HG02981 (cell line): Measurements from ENCODE around the gene AGGF1.
"Not testable (repeated sequence)": the region's sequence is repeated elsewhere in the genome, so short reads cannot be mapped to it uniquely, and the experiment has no call there.

Experiments
- ATAC-seq: cut with Tn5 transposase; IDR thresholded peaks from one replicate; pipeline ENCODE4 v1.9.1; 2021; ENCODE audit warnings: mild to moderate bottlenecking, moderate library complexity; ENCODE audit not compliant: unreplicated experiment

Gene AGGF1, protein sequence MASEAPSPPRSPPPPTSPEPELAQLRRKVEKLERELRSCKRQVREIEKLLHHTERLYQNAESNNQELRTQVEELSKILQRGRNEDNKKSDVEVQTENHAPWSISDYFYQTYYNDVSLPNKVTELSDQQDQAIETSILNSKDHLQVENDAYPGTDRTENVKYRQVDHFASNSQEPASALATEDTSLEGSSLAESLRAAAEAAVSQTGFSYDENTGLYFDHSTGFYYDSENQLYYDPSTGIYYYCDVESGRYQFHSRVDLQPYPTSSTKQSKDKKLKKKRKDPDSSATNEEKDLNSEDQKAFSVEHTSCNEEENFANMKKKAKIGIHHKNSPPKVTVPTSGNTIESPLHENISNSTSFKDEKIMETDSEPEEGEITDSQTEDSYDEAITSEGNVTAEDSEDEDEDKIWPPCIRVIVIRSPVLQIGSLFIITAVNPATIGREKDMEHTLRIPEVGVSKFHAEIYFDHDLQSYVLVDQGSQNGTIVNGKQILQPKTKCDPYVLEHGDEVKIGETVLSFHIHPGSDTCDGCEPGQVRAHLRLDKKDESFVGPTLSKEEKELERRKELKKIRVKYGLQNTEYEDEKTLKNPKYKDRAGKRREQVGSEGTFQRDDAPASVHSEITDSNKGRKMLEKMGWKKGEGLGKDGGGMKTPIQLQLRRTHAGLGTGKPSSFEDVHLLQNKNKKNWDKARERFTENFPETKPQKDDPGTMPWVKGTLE

DNA sequence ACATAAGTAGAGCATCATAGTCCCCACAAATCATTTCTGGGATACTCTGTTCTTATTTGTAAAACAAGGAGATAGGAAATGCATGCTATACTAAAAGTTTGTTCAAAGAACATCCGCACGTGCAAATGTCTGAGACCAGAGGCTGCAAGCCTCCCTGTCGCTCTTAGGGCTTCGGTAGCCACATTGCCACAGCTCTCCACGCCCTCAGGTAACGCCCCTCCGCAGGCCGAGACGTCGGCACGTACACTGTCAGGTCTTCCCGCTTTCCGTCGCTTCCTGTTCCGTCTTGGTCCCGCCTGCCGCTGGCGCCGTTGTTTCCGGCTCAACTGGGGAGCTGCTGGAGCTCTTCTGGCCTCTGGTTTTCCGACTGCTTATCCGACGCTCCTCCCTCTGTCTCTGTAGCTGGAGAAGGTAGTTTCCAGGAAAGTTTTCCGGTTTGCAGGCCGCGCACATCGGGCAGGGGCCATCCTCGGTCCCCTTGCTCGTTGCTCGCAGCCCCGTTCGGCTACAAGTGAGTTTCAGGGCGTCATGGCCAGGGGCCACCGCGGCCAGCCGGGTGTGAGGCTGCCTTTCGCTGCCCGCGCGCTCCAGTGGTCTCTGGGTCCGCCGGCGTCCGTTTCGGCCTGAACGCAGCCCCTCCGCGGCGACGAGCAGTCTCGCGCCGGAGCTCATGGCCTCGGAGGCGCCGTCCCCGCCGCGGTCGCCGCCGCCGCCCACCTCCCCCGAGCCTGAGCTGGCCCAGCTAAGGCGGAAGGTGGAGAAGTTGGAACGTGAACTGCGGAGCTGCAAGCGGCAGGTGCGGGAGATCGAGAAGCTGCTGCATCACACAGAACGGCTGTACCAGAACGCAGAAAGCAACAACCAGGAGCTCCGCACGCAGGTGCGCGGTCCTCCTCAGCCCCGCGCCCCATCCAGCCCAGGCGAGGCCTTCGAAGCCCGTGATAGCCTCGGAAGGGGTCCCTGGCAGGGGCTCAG lies at the start of gene AGGF1:
TSS of gene AGGF1 (plus strand) at position 308 of the 975 bp plus-strand sequence. CDS start at position 671, 363 bp downstream.
- ATAC-seq, result peak; percentile 99

DNA sequence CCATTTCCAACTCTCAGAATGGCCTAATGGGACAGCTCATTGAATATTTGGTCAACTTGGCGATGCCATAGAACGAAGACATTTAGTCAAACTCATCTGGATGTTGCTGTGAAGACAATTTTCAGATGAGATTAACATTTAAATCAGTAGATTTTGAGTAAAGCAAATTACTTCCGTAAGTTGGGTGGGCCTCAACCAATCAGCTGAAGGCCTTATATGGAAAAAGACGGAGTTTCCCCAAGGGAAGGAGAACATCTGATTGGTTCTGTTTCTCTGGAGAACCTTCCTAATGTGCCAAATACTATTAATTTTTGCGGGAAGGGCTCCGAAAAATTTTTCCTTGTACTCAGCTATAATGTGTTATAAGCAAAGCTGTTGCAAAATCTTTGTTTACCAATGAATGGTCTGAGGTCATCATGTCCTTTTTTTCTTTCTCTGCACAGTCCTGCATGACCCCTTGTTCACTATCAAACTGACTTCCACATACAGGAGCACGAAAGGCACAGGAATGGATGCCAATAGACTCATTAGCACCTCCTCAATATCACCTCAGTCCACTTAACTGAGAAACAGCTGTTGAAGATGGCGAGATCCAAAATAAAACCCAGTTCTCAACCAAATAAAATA lies 49.6 kb upstream of the AGGF1 start:
- ATAC-seq, result no peak

DNA sequence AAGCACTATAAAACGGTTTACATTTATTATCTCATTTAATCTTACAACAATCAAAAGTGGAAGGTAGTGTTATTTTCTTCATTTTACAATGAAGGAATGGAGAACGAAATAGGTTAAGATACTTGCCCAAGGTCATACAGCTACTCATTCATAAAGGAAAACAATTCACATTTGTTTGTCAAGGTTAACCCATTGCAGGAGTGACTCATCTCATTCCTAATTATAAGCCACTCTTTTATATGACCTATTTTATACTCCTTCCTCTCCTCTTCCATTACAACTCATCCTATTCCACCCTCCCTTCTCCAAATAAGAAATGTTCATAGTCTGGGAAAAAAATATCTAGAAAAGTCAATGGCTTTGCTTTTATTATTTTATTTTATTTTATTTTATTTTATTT lies 47.8 kb upstream of the AGGF1 start:
- ATAC-seq, result no peak

DNA sequence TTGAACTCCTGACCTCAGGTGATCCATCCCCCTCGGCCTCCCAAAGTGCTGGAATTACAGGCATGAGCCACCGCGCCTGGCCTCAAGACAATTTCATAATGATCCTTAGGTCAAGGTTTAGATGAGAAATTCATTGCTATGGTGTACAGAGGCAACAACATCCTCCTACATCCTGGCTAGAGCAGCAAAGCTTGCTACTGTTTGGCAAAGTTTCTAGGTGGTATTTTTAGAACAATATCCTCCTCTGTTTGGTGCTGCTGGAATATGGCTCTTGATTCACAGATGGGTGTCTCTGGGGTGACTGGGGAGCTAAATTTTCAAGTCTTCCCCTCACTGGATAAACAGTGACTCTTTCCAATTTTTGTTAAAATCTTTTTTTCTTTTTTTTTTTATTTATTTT lies 46.7 kb upstream of the AGGF1 start:
- ATAC-seq, result no peak

DNA sequence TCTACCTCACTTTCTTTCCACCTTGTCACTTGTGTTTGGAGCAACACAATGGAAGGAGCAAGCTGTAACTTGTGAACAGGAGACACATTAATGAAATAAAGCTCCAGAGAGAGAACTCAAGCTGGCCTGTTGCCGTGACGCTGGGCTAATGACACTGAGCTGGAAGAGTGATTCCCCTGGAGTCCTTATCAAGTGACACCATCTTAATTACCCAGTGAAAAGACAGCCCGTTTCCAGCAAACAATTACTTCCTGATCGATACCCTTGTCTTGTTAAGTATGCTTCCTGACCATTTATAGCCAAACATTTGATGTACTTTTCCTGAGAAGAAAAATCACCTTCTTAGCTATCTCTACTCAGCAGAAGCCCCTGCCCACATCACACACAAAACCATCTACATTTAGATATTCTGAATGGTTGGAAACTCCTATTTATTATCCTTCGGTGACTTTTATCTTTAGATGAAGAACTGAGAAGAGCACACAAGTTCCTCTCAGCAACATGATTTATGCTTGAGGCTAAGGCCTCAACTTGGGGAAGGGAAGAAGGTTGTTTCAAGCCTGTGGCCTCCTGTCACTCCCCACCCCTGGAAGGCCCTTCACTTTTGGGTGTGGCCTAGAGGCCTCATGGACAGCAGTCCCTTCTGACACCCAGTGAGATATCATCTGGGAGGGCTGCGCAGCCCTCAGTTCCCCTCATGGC lies 43.2 kb upstream of the AGGF1 start:
- no peak for ATAC-seq

DNA sequence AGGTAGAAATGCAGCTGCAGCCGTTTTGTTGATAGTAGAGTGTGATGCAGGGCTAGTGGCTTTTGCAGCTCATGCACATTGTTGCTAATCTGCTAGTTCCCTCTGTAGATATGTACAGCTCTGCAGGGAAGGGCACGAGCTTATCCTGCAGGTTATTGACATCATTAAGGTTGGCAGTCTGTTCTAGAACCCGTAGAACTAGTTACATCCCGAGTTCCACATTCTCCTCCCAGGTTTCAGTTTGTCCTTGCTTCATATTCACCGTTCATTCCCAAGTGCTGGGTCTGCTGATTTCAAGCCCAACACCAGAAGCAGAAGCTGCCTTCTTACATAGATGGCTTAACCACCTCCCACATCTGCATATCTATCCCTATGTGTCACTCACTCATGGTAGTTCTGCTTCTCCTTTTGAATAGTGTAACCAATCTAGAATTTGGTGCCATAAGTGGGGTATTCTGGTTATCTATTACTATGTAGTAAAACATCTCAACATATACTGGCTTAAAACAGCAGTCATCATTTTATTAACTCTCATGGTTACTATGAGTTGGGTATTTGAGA lies 39.2 kb upstream of the AGGF1 start:
- ATAC-seq, result no peak

DNA sequence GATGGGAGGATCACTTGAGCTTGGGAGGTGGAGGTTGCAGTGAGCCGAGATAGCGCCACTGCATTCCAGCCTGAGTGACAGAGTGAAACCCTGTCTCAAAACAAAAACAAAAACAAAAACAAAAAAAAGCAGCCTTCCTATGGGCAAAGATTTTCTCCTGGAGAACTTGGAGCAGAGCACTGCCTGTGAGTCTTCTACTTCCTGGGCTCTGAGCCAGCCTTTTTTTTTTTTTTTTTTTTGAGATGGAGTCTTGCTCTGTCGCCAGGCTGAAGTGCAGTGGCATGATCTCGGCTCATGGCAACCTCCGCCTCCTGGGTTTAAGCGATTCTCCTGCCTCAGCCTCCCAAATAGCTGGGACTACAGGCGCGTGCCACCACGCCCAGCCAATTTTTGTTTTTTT lies 36.8 kb upstream of the AGGF1 start:
- not testable (repeated sequence) for ATAC-seq

DNA sequence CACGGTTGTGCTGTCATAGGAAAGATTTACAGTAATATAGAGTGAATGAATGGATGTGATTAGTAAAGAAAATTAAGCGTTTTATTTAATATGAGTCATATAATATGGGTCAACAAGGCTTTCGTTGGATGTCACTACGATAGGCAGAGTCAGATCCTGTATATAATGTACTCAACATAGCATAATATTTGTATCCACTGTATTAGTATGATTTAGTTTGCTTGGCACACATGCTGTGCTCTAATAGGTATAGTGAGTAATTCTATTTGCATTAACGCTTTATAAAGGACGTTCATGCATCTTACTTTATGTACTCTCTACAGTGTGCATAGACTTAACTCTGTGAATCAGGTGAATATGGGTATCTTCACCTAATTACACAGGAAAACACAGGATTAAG lies 35.9 kb upstream of the AGGF1 start:
- no peak for ATAC-seq

DNA sequence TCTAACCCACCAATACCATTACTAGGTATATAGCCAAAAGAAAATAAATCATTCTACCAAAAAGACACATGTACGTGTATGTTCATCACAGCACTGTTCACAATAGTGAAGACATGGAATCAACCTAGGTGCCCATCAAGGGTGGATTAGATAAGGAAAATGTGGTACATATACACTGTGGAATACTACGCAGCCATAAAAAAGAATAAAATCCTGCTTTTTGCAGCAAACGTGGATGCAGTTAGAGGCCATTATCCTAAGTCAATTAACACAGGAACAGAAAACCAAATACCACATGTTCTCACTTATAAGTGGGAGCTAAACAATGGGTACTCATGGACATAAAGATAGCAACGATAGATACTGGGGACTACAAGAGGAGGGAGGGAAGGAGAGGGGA lies 32.0 kb upstream of the AGGF1 start:
- ATAC-seq, result not testable (repeated sequence)

DNA sequence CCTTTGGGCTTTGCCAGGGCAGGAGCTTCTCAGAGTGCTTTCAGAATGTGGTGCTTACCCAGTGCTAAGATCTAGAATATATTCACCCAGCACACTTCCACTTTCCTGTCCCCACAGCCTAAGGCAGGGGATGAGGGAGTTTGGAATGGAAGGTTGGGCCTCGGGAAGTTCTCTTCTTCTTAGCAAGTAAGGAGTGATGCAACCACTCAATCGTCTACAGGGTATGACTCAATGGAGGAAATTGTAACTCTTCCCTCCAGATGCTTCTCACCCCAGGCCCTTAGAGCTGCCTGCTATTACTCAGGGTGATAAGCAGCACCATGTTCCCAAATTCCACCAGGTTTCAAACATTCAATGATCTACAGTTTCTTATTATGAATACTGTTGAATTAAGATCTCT lies 30.8 kb upstream of the AGGF1 start:
- no peak for ATAC-seq

DNA sequence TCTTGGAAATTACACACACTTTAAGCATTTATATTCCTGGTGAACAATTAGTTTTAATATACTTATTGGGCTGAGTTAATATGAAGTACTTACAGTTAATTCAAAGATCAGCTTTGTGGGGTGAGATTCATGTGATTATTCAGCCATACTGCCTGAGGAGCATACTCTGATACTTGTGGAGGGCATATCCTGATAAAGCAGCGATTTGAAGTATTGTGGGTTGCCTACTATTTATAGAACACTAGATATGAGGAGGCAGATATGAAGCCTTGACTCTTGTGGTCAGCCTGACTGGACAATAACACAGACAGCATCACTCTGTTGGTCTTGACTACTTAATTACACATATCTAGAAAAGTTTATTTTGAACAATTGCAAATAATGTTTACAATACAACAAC lies 27.0 kb upstream of the AGGF1 start:
- no peak for ATAC-seq

DNA sequence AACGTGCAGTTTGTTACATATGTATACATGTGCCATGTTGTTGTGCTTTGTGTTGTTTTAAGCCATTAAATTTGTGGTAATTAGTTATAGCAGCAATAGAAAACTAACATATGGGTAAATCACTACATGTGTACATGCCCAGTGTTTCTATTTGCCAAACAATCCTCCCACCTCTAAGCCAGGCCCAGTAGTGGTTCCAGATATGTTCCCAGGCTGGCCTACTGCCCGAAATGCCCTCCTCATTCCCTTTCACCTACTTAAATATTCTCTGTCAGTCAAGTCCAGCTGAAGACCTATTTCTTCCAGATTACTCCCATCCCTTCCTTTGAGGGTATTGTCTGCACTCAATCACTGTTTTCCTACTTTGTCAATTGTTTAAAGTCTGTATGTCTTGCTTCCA lies 24.1 kb upstream of the AGGF1 start:
- ATAC-seq, result no peak

DNA sequence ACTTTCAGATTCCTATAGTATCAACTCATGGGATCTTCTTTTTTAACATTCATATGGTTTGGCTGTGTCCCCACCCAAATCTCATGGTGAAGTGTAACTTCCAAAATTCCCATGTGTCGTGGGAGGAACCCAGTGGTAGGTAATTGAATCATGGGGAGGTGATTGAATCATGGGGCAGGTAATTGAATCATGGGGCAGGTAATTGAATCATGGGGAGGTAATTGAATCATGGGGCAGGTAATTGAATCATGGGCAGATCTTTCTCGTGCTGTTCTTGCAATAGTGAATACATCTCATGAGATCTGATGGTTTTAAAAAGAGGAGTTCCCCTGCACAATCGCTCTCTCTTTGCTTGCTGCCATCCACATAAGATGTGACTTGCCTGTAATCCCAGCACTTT lies 21.8 kb upstream of the AGGF1 start:
- no peak for ATAC-seq

DNA sequence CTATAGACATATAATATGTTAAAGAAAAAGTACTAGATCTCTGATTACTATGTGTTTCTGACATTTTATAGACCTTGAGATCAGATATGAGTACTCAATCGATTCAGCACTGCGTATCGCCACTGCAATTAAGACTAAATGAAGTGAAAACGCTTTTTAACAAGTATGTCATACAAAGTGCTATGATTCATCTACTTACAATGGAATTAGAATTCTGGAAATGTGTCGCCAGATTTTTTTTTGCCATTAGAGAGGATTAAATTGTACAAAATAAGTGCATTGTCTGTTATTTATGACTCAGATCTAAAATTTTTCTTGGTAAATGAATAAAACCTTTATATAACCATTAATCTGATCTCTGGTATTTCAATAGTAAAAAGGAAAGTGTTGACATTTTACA lies 20.0 kb upstream of the AGGF1 start:
- ATAC-seq, result no peak

DNA sequence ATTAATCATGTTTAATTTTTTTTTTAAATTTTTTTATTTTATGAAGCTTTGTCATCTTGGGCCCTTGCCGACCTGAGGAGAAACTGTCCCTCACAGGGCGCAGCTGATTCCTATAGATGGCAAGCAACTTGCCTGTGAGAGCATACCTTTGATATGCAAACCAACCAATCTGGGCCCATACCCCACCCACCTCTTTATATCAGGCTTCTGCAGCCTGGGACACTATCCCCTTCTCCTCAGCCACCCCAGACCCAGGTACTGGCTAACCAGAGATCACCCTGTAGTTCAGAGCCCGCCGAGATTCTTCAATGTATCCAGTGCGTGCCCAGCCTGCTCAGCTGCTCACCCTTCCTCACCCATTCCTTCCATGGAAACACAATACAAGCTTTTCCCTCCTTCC lies 18.7 kb upstream of the AGGF1 start:
- ATAC-seq, result no peak

DNA sequence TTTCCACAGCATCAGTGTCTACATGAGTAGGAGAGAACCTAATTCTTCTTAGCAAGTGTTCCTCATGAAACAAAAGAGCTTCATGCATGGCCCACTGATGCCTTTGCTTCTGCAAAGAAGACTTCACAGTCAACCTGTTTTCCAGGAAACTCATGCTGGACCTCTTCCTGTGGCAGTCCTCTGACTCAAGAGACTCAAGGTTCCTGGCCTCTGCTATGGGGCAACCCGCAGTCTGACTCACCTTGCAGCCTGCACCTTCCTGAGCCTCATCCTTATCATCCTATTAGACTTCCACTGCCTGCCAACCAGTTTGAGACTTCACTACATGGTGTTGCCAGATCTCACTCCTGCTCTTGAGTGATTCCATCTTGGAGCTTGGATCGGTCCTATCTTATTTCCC lies 17.6 kb upstream of the AGGF1 start:
- ATAC-seq, result no peak

DNA sequence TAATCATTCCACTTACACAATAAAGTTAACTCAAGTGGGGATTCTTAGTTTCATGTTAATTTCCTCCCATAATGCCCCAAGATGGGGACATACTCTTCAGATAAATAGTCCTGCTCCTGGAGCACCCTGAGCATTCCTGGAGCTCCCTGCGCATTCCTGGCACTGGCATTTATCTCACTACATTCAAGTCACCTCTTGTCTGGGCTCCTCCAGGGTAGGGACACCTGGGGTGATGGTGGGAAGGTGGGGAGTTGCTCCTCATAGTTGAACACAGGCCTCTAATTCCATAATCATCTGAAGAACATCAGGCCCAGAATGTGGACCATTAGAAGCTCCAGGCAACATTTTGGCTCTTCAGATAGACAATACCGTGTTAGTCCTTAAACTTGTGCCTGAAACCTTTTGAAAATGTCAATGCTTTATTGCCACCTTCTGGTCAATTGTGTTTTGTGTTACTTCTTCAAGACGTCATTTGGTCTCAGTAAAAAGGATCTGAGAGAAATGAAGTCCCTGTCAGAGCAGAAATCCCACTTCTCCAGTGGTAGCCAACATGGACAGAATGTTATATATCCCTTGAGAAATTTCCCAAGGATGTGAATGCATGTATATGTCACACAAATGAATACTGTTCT lies 14.2 kb upstream of the AGGF1 start:
- ATAC-seq, result no peak

DNA sequence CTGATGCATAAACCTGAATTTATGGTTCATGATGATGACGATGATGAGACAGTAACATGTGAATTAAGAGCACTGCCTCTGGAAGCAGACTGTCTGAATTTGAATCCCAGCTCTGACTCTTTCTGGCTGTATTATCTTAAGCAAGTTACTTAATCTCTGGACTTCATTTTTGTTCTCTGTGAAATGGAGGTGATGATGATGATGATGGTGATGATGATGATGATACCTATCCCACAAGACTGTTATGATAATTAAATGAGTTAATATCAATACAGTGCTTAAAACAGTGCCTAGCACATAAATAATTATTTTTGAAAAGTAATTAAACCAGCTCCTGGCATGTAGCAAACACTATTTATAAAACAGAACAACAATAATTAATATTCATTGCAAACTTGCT lies 13.2 kb upstream of the AGGF1 start:
- ATAC-seq, result no peak

DNA sequence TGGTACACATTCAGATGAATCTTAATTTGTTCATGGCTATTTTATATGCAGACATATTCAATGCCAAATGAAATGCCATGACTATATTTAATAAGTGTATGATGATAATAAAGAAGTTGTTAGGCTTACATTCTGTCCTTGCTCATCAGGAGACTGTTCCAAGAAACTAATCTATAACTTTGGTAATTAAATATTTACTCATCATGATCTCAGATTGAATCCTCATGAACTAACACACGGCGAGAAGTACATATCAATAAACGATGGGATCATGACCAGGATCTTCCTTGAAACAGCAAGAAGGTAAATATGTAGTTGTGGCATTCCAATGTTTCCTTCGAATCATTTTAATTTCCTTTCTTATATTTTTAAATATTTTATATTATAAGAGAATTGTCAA lies 12.5 kb upstream of the AGGF1 start:
- no peak for ATAC-seq
